ENCODE data around the gene HNF1B.
"Not testable (repeated sequence)": the region's sequence is repeated elsewhere in the genome, so short reads cannot be mapped to it uniquely, and the experiment has no call there.

The HNF1B gene
- total RNA-seq = 0 to 1.9 (median 0) reads per million in 17 experiments

- peak in 3 of 4 experiments; percentile 44 to 62 (median 50) for DNase-seq
Measured at GRCh38 chr17:37744961-37745800, at the start of gene HNF1B. Gene HNF1B (minus strand): TSS chr17:37745059. CDS start chr17:37744884, 175 bp downstream.

- peak; percentile 49 to 84 (median 58) for DNase-seq
Measured at GRCh38 chr17:37792787-37793186, 47.9 kb upstream of the HNF1B start.

GRCh38 chr17:37791447-37792399 lies 46.9 kb upstream of the HNF1B start:
- peak; percentile 37 to 57 (median 47) for DNase-seq

GRCh38 chr17:37789771-37790541 lies 45.1 kb upstream of the HNF1B start:
- no peak for DNase-seq

- no peak for DNase-seq
Measured at GRCh38 chr17:37789021-37789565, 44.2 kb upstream of the HNF1B start.

- DNase-seq = no peak
Measured at GRCh38 chr17:37788526-37788925, 43.7 kb upstream of the HNF1B start.

- no peak for DNase-seq
Measured at GRCh38 chr17:37787055-37787757, 42.3 kb upstream of the HNF1B start.

GRCh38 chr17:37786481-37786880 lies 41.6 kb upstream of the HNF1B start:
- DNase-seq = no peak

GRCh38 chr17:37782460-37782859 lies 37.6 kb upstream of the HNF1B start:
- DNase-seq = not testable (repeated sequence)

- no peak for DNase-seq
Measured at GRCh38 chr17:37781451-37781850, 36.6 kb upstream of the HNF1B start.

- DNase-seq = no peak
Measured at GRCh38 chr17:37779554-37779953, 34.7 kb upstream of the HNF1B start.

- peak; percentile 26 to 62 (median 47) for DNase-seq
Measured at GRCh38 chr17:37774504-37774903, 29.6 kb upstream of the HNF1B start.

- no peak for DNase-seq
Measured at GRCh38 chr17:37772982-37773381, 28.1 kb upstream of the HNF1B start.

- DNase-seq = peak; percentile 61 to 80 (median 68)
Measured at GRCh38 chr17:37770631-37771518, 26.0 kb upstream of the HNF1B start.

- DNase-seq = no peak
Measured at GRCh38 chr17:37769050-37769449, 24.2 kb upstream of the HNF1B start.

- no peak for DNase-seq
Measured at GRCh38 chr17:37768438-37768837, 23.6 kb upstream of the HNF1B start.

GRCh38 chr17:37766971-37767370 lies 22.1 kb upstream of the HNF1B start:
- peak in 3 of 4 experiments; percentile 33 to 45 (median 38) for DNase-seq

- DNase-seq = no peak
Measured at GRCh38 chr17:37764383-37764782, 19.5 kb upstream of the HNF1B start.

- DNase-seq = no peak
Measured at GRCh38 chr17:37762666-37763065, 17.8 kb upstream of the HNF1B start.

- peak in 1 of 4 experiments; percentile 36 for DNase-seq
Measured at GRCh38 chr17:37761961-37762360, 17.1 kb upstream of the HNF1B start.

Data from suppressor macrophage (primary cell).